SK-N-SH (cell line): ENCODE data around the gene ZFP62. TPM values are rescaled to one million over a fixed set of nuclear protein-coding genes. Genes with fewer than 3 reads are reported as not detected.
A peak's percentile ranks its signal among the peaks of the same experiment; 100 is the strongest.

Experiments
- CTCF ChIA-PET: fragments of 300-600, 350-600 bp; formaldehyde crosslinking; extraction: SDS; loops from one replicate; lab custom pipeline; 2021; lab: Yijun Ruan, JAX
- POLR2A ChIA-PET: fragments of 350-600 bp; sonication (Branson Sonifier 250); formaldehyde crosslinking; extraction: SDS; loops from one replicate; lab custom pipeline; 2020; ENCODE audit warnings: antibody characterized with exemption, inconsistent platforms; lab: Yijun Ruan, JAX
- DNase-seq: peaks from one replicate; pipeline ENCODE4 v3.0.0; 2012
- H2AFZ ChIP-seq: fragments of 200-600 bp; sonication (generic); 2 replicates; pipeline ENCODE4 v1.8.1; 2016; ENCODE audit warnings: antibody characterized with exemption, mild to moderate bottlenecking, low read depth
- H3F3A ChIP-seq: fragments of 200-600 bp; sonication (generic); replicated peaks from 2 replicates; pipeline ENCODE3; 2016; ENCODE audit warnings: antibody characterized with exemption, mild to moderate bottlenecking; ENCODE audit not compliant: insufficient read depth
- H3K27ac ChIP-seq, 2 experiments: fragments of 200-500 bp in 1 of 2; fragments of 200-600 bp in 1 of 2; sonication (Bioruptor generic) in 1 of 2; sonication (generic), shearing (Covaris generic) in 1 of 2; 2 replicates each; pipeline versions ENCODE4 v1.5.1 to v1.6.1; 2014 to 2016; ENCODE audit warnings: low read depth in 2 of 2, inconsistent platforms in 1 of 2, low read length in 1 of 2, mild to moderate bottlenecking in 1 of 2, mixed read lengths in 1 of 2
- H3K27me3 ChIP-seq: fragments of 200-600 bp; sonication (generic), shearing (Covaris generic); 2 replicates; pipeline ENCODE4 v1.6.1; 2016; ENCODE audit warnings: mixed run types; ENCODE audit not compliant: insufficient read depth
- H3K36me3 ChIP-seq, 2 experiments: fragments of 200-500 bp in 1 of 2; fragments of 200-600 bp in 1 of 2; sonication (Bioruptor generic) in 1 of 2; sonication (generic) in 1 of 2; replicated peaks in 1 of 2; 2 replicates each; pipeline versions ENCODE3 to v1.5.1; 2014 to 2016; ENCODE audit warnings: low read length in 1 of 2, mild to moderate bottlenecking in 1 of 2; ENCODE audit not compliant: insufficient read depth in 2 of 2, control insufficient read depth in 1 of 2
- H3K4me1 ChIP-seq, 2 experiments: fragments of 200-500 bp in 1 of 2; fragments of 200-600 bp in 1 of 2; sonication (Bioruptor generic) in 1 of 2; sonication (generic), shearing (Covaris generic) in 1 of 2; 2 replicates each; pipeline versions ENCODE4 v1.5.1 to v1.6.1; 2014 to 2016; ENCODE audit warnings: low read depth in 1 of 2, low read length in 1 of 2, mixed run types in 1 of 2; ENCODE audit not compliant: insufficient read depth in 2 of 2, control insufficient read depth in 1 of 2
- H3K4me2 ChIP-seq: fragments of 200-600 bp; sonication (generic), shearing (Covaris generic); 2 replicates; pipeline ENCODE4 v1.6.1; 2017; ENCODE audit warnings: mixed run types
- H3K4me3 ChIP-seq, 2 experiments: fragments of 200-500 bp in 1 of 2; fragments of 200-600 bp in 1 of 2; sonication (Bioruptor generic) in 1 of 2; sonication (generic), shearing (Covaris generic) in 1 of 2; 2 replicates each; pipeline versions ENCODE4 v1.5.1 to v1.8.1; 2014 to 2016; ENCODE audit warnings: low read depth in 2 of 2, inconsistent platforms in 1 of 2, low read length in 1 of 2, mild to moderate bottlenecking in 1 of 2, mixed read lengths in 1 of 2, moderate library complexity in 1 of 2
- H3K79me2 ChIP-seq: fragments of 200-600 bp; sonication (generic); 2 replicates; pipeline ENCODE4 v1.8.1; 2017; ENCODE audit warnings: mild to moderate bottlenecking; ENCODE audit not compliant: insufficient read depth
- H3K9ac ChIP-seq: fragments of 200-600 bp; sonication (generic); 2 replicates; pipeline ENCODE4 v1.6.1; 2017; ENCODE audit warnings: mixed run types
- H3K9me2 ChIP-seq: fragments of 200-600 bp; sonication (generic); 2 replicates; pipeline ENCODE4 v1.6.1; 2017; ENCODE audit warnings: mixed run types
- H3K9me3 ChIP-seq: fragments of 200-600 bp; sonication (generic); 2 replicates; pipeline ENCODE4 v1.6.1; 2017; ENCODE audit warnings: mixed run types, mild to moderate bottlenecking, moderate library complexity
- H4K20me1 ChIP-seq: fragments of 200-600 bp; sonication (generic); 2 replicates; pipeline ENCODE4 v1.6.1; 2017; ENCODE audit warnings: mild to moderate bottlenecking, mixed run types; ENCODE audit not compliant: insufficient read depth
- CHD2 ChIP-seq: fragments of 150-350 bp; IDR thresholded peaks from 2 replicates; pipeline ENCODE4 v1.6.1; 2018; ENCODE audit warnings: low read length; ENCODE audit not compliant: partially characterized antibody
- CTCF ChIP-seq: fragments of 200-600 bp; sonication (generic); IDR thresholded peaks from 2 replicates; pipeline ENCODE4 v1.6.1; 2017; ENCODE audit warnings: antibody characterized with exemption, mild to moderate bottlenecking, moderate library complexity
- FOSL2 ChIP-seq: IDR thresholded peaks from 2 replicates; pipeline ENCODE4 v1.4.0; 2012; ENCODE audit warnings: low read depth, mild to moderate bottlenecking, moderate library complexity, borderline replicate concordance
- JUND ChIP-seq: IDR thresholded peaks from 2 replicates; pipeline ENCODE4 v1.4.0; 2012
- MAX ChIP-seq: IDR thresholded peaks from 2 replicates; pipeline ENCODE4 v1.4.0; 2012; ENCODE audit warnings: low read depth
- MEF2A ChIP-seq: IDR thresholded peaks from 2 replicates; pipeline ENCODE4 v1.4.0; 2012; ENCODE audit warnings: low read depth, borderline replicate concordance
- NFIC ChIP-seq: IDR thresholded peaks from 2 replicates; pipeline ENCODE4 v1.4.0; 2012; ENCODE audit warnings: borderline replicate concordance
- PBX3 ChIP-seq: IDR thresholded peaks from 2 replicates; pipeline ENCODE4; 2012
- RXRA ChIP-seq: IDR thresholded peaks from 2 replicates; pipeline ENCODE4 v1.4.0; 2012; ENCODE audit warnings: low read depth, mild to moderate bottlenecking, borderline replicate concordance
- YY1 ChIP-seq: IDR thresholded peaks from 2 replicates; pipeline ENCODE4 v1.4.0; 2012; ENCODE audit warnings: low read depth, mild to moderate bottlenecking
- WGBS: methylation state at CpG from one replicate; pipeline ENCODE4 v1.1.6; 2017; ENCODE audit warnings: low lambda C conversion rate; 5-methylcytosine and 5-hydroxymethylcytosine counted together
- polyA plus RNA-seq, 3 experiments: library from polyadenylated mRNA; depleted of rRNA; stranded (reverse); fragments of >200 nt; gene quantifications; 2 replicates each; pipeline ENCODE4 v1.2.3, GENCODE V29; 2012

ZFP62 gene
- polyA plus RNA-seq, 1 of the 3 experiments (the other 2 are of a cell fraction): 6.0 TPM

- Histone ChIP-seq H2AFZ (no peak overlapping the region), H3K4me2 (peak overlapping the region; percentile 94), H3K9me3 (no peaks in the 10 kb centered on the region), H3K9me2 (no peaks in the 10 kb centered on the region), H3K27me3 (no peaks in the 10 kb centered on the region), H3K4me1 (peaks cover 27 to 28% of the 10 kb centered on the region in 2 experiments; a peak in 3 of 4 replicates), H3K79me2 (peaks cover 78% of the 10 kb centered on the region), H3K27ac (peak overlapping the region in 1 of 2 experiments; percentile 47; a peak in 2 of 4 replicates), H3K36me3 (peaks cover 10 to 26% of the 10 kb centered on the region in 2 experiments), H3K9ac (no peak overlapping the region), H4K20me1 (peaks cover 69% of the 10 kb centered on the region), H3F3A (no peaks in the 10 kb centered on the region), H3K4me3 (no peak overlapping the region)
- DNase-seq: no peak
- POLR2A ChIA-PET: no interaction called here
- CTCF ChIA-PET: interaction anchor here (0.6 to 4.5 kb wide), 3 partner anchors 16 to 69 kb away, joined by 3 to 39 read pairs (median 5); no protein-coding TSS in a partner anchor
- WGBS: 79% methylated on average over 5 of the region's 6 CpGs
- TF ChIP-seq MAX (0 out of 2 replicates have a peak, but pooled peaks have one; percentile 15), RXRA (no peak), MEF2A (no peak), PBX3 (peak; percentile 4; the same call in 1 of the 2 replicates), JUND (peak; percentile 22; the same call in 1 of the 2 replicates), YY1 (no peak), CHD2 (no peak), FOSL2 (peak; percentile 49; the same call in 1 of the 2 replicates)
These were observed 60.9 kb downstream of the ZFP62 start for GRCh38 chr5:180799902-180800801.

GRCh38 chr5:180799194-180799593 is 61.9 kb downstream of the ZFP62 start:
- Histone ChIP-seq H4K20me1 (peaks cover 76% of the 10 kb centered on the region), H3K9ac (no peak overlapping the region), H2AFZ (no peak overlapping the region), H3F3A (no peaks in the 10 kb centered on the region), H3K9me3 (no peaks in the 10 kb centered on the region), H3K27me3 (no peaks in the 10 kb centered on the region), H3K4me3 (no peak overlapping the region), H3K36me3 (peaks cover 16 to 24% of the 10 kb centered on the region in 2 experiments), H3K4me1 (peaks cover 27 to 28% of the 10 kb centered on the region in 2 experiments; a peak in 3 of 4 replicates), H3K79me2 (peaks cover 83% of the 10 kb centered on the region), H3K9me2 (no peaks in the 10 kb centered on the region), H3K27ac (no peak overlapping the region), H3K4me2 (no peak overlapping the region)
- TF ChIP-seq CTCF: peak; percentile 34; the same call in 1 of the 2 replicates
- TF ChIP-seq NFIC: no peak
- ChIA-PET CTCF (interaction anchor here (0.7 to 4.5 kb wide), 2 partner anchors 15 to 359 kb away, joined by 3 to 39 read pairs; no protein-coding TSS in a partner anchor), POLR2A (no interaction called here)
- DNase-seq: no peak
- 97% methylated on average over 4 of the region's 4 CpGs for WGBS
